GM18511 (cell line): ENCODE data around the gene ITPKB.

Source experiments
- ATAC-seq: cut with Tn5 transposase; IDR thresholded peaks from one replicate; pipeline ENCODE4 v1.9.1; 2021; ENCODE audit warnings: mild to moderate bottlenecking, moderate library complexity; ENCODE audit not compliant: unreplicated experiment

Gene ITPKB

GRCh38 chr1:226654046-226654667 lies 84.9 kb downstream of the ITPKB start:
- ATAC-seq, result no peak

GRCh38 chr1:226653311-226653921 lies 85.7 kb downstream of the ITPKB start:
- ATAC-seq, result peak; percentile 78

GRCh38 chr1:226652613-226653012 lies 86.5 kb downstream of the ITPKB start:
- no peak for ATAC-seq

GRCh38 chr1:226651732-226652105 lies 87.4 kb downstream of the ITPKB start:
- no peak for ATAC-seq

- no peak for ATAC-seq
Measured at GRCh38 chr1:226651041-226651731, 87.9 kb downstream of the ITPKB start.

- no peak for ATAC-seq
Measured at GRCh38 chr1:226650236-226650841, 88.7 kb downstream of the ITPKB start.

- ATAC-seq, result no peak
Measured at GRCh38 chr1:226649780-226650179, 89.3 kb downstream of the ITPKB start.

GRCh38 chr1:226649244-226649643 lies 89.8 kb downstream of the ITPKB start:
- no peak for ATAC-seq

GRCh38 chr1:226648421-226648820 lies 90.7 kb downstream of the ITPKB start:
- no peak for ATAC-seq

- no peak for ATAC-seq
Measured at GRCh38 chr1:226647719-226648118, 91.4 kb downstream of the ITPKB start.

GRCh38 chr1:226646870-226647449 lies 92.1 kb downstream of the ITPKB start:
- no peak for ATAC-seq

GRCh38 chr1:226646026-226646869 lies 92.8 kb downstream of the ITPKB start:
- no peak for ATAC-seq

- no peak for ATAC-seq
Measured at GRCh38 chr1:226645279-226645976, 93.7 kb downstream of the ITPKB start.

- no peak for ATAC-seq
Measured at GRCh38 chr1:226644541-226645176, 94.4 kb downstream of the ITPKB start.

- ATAC-seq, result peak; percentile 68
Measured at GRCh38 chr1:226643611-226644540, 95.2 kb downstream of the ITPKB start.

- peak; percentile 67 for ATAC-seq
Measured at GRCh38 chr1:226643177-226643576, 95.9 kb downstream of the ITPKB start.

- no peak for ATAC-seq
Measured at GRCh38 chr1:226642421-226642820, 96.7 kb downstream of the ITPKB start.

- ATAC-seq, result no peak
Measured at GRCh38 chr1:226641671-226642231, 97.3 kb downstream of the ITPKB start.
